Measurements from ENCODE around the gene INO80.

The INO80 gene

DNA sequence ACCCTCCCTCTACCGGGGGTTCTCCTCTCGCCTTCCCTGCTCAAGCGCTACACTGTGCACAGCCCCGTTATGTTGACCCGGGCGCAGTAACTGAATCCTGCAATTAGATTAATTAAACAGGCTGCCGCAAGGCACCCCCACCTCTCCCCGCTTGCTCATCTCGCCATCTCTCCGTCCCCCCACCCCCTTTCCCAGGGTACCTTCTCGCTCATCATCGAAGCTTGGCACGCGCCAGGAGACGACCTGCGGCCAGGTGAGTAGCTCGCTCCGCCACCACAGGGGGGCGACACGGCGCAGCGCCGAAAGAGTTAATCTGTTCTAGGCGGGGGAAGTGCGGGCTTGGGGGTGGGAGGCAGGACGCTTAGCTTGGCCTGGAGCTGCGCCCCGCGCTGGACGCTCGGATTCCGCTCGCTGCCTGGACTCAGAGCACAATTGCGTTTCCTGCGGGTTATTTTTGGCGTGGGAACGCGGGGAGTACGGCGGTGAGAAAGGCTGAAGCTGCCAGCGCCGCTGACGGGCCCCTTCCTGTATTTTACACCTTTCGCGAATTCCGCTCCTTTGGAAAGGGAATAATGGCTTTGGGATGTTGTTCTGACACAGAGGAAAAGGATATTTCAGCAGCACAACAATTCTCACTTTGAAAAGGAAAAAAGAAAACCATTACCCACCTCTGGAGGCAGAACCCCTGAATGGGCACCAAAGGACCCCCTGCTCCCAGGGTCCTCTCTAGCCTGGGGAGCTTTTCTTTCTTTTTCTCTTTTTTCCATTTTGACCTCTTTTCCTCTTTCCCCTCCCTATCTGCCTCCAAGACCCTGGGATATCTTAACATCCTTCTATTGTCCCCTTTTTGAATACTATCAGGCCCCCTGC lies 185.4 kb downstream of the INO80 start:
- Histone ChIP-seq H3K9me3 (no peaks in the 10 kb centered on the region), H3K36me3 (no peaks in the 10 kb centered on the region), H3K27ac (no peak overlapping the region), H3K27me3 (peaks cover 80% of the 10 kb centered on the region), H3K4me1 (ENCODE audit: control insufficient read depth in 1 of 2, insufficient read depth in 1 of 2, low read depth in 1 of 2, low read length in 1 of 2) (peaks cover 39 to 49% of the 10 kb centered on the region in 2 experiments), H3K4me3 (ENCODE audit: low read depth in 1 of 2, low read length in 1 of 2) (no peak overlapping the region)
- TF ChIP-seq, protein P1, sequence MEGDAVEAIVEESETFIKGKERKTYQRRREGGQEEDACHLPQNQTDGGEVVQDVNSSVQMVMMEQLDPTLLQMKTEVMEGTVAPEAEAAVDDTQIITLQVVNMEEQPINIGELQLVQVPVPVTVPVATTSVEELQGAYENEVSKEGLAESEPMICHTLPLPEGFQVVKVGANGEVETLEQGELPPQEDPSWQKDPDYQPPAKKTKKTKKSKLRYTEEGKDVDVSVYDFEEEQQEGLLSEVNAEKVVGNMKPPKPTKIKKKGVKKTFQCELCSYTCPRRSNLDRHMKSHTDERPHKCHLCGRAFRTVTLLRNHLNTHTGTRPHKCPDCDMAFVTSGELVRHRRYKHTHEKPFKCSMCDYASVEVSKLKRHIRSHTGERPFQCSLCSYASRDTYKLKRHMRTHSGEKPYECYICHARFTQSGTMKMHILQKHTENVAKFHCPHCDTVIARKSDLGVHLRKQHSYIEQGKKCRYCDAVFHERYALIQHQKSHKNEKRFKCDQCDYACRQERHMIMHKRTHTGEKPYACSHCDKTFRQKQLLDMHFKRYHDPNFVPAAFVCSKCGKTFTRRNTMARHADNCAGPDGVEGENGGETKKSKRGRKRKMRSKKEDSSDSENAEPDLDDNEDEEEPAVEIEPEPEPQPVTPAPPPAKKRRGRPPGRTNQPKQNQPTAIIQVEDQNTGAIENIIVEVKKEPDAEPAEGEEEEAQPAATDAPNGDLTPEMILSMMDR (IDR thresholded peaks at IDR 0.05) = no peak

DNA sequence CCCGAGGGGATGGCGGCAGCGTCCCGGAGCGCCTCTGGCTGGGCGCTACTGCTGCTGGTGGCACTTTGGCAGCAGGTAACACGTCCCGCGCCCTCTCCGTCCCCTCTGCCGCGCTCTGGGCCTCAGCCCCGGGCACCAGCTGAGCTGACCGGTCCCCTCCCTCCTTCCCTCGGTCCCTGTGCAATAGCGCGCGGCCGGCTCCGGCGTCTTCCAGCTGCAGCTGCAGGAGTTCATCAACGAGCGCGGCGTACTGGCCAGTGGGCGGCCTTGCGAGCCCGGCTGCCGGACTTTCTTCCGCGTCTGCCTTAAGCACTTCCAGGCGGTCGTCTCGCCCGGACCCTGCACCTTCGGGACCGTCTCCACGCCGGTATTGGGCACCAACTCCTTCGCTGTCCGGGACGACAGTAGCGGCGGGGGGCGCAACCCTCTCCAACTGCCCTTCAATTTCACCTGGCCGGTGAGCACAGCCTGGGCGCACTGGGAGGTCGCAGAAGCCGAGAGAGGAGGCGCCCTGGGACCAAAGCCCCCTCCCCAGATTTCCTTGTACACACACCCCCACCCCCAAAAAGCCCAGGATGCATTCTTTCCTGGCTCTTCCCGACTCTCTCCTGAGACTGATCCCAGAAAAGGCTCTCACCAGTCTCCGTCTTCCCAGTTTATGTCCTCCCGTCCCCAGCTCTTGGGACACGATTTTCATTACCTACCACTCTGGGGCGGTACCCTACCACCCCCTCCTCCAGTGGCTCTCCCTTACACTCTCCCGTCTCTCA lies 186.2 kb downstream of the INO80 start:
- H3K4me1 ChIP-seq (ENCODE audit: control insufficient read depth in 1 of 2, insufficient read depth in 1 of 2, low read depth in 1 of 2, low read length in 1 of 2) = peaks cover 39 to 49% of the 10 kb centered on the region in 2 experiments
- H3K9me3 ChIP-seq = no peaks in the 10 kb centered on the region
- H3K36me3 ChIP-seq = no peaks in the 10 kb centered on the region
- H3K4me3 ChIP-seq (ENCODE audit: low read depth in 1 of 2, low read length in 1 of 2) = peak overlapping the region in 1 of 2 experiments; percentile 45
- TF ChIP-seq, protein P1 (IDR thresholded peaks at IDR 0.05) = no peak
- H3K27me3 ChIP-seq = peaks cover 88% of the 10 kb centered on the region
- H3K27ac ChIP-seq = no peak overlapping the region
